K562 (cell line): ENCODE measurements around the gene GNRHR. TPM values are rescaled to one million over a fixed set of nuclear protein-coding genes. Genes with fewer than 3 reads are reported as not detected.

Source experiments
- ADNP ChIP-seq: fragments of 200-800 bp; sonication (Bioruptor generic); IDR thresholded peaks from 2 replicates; pipeline ENCODE4 v1.6.1; 2016; ENCODE audit warnings: missing genetic modification characterization, missing compliant biosample characterization
- ETV5 ChIP-seq: sonication (generic); formaldehyde crosslinking; IDR thresholded peaks from 2 replicates; pipeline ENCODE4 v1.4.0; 2020; ENCODE audit warnings: low read depth, mild to moderate bottlenecking, missing genetic modification reagents
- GABPA ChIP-seq: fragments of 200-800 bp; sonication (Bioruptor generic); conservative IDR thresholded peaks from 2 replicates; pipeline ENCODE4 v1.6.1; 2016; ENCODE audit warnings: low read depth, missing genetic modification characterization, missing compliant biosample characterization
- HSF4 ChIP-seq: fragments of 250-450 bp; sonication (Bioruptor Pico); IDR thresholded peaks from 2 replicates; pipeline ENCODE4 v2.1.2; 2022; ENCODE audit warnings: mild to moderate bottlenecking, moderate library complexity, borderline replicate concordance
- PCBP2 ChIP-seq: fragments of 200-400 bp; formaldehyde crosslinking; IDR thresholded peaks from 2 replicates; pipeline ENCODE4 v1.6.1; 2018; ENCODE audit warnings: low read length, low read depth, mild to moderate bottlenecking, moderate library complexity; ENCODE audit not compliant: poor library complexity, severe bottlenecking
- SIX5 ChIP-seq, 2 experiments: IDR thresholded peaks; 2 replicates each; pipeline ENCODE4 v1.6.1; 2011; ENCODE audit warnings: low read length in 2 of 2, borderline replicate concordance in 1 of 2, low read depth in 1 of 2, mild to moderate bottlenecking in 1 of 2, moderate library complexity in 1 of 2; ENCODE audit not compliant: insufficient read depth in 1 of 2
- ZNF121 ChIP-seq: sonication (generic); formaldehyde crosslinking; conservative IDR thresholded peaks from 2 replicates; pipeline ENCODE4 v1.8.0; 2022; ENCODE audit warnings: missing genetic modification reagents
- ZNF184 ChIP-seq: sonication (generic); formaldehyde crosslinking; IDR thresholded peaks from 2 replicates; pipeline ENCODE4 v1.5.0; 2020; ENCODE audit warnings: missing genetic modification reagents
- ZNF408 ChIP-seq: fragments of 250-450 bp; sonication (Bioruptor Pico); IDR thresholded peaks from 2 replicates; pipeline ENCODE4 v1.4.0; 2020; ENCODE audit warnings: low read depth, mild to moderate bottlenecking, moderate library complexity
- ZNF444 ChIP-seq: fragments of 250-450 bp; sonication (Bioruptor Pico); IDR thresholded peaks from 2 replicates; pipeline ENCODE4 v1.4.0; 2020; ENCODE audit warnings: mild to moderate bottlenecking, moderate library complexity
- ZNF696 ChIP-seq: fragments of 250-450 bp; sonication (Bioruptor Pico); conservative IDR thresholded peaks from 2 replicates; pipeline ENCODE4 v1.4.0; 2020; ENCODE audit warnings: mild to moderate bottlenecking, moderate library complexity
- polyA plus RNA-seq, 8 experiments: library from polyadenylated mRNA; depleted of rRNA in 4 of 8; stranded (reverse) in 5 of 8; unstranded in 3 of 8; fragments of >200 nt; fragmentation: Nextera tagmentation in 2 of 8; fragmentation: Illumina TruSeq in 1 of 8; extraction: Ambion mirVana in 2 of 8; extraction: Trizol in 1 of 8; gene quantifications; 2 replicates each; pipeline versions ENCODE4 v1.2.1 to v1.2.3, GENCODE V29; 2011 to 2014; ENCODE audit warnings: inconsistent platforms in 1 of 8, missing spikeins in 1 of 8
- total RNA-seq, 7 experiments: library from RNA; depleted of rRNA in 6 of 7; stranded (reverse); fragments of >200 nt in 6 of 7; fragmentation: Illumina TruSeq in 2 of 7; extraction: Trizol in 2 of 7; gene quantifications; 2 replicates each; pipeline versions ENCODE4 v1.2.1 to v1.2.3, GENCODE V29; 2011 to 2021; ENCODE audit warnings: low replicate concordance in 1 of 7
- TF ChIP-seq, protein P1 (sequence below): sonication (generic); formaldehyde crosslinking; IDR thresholded peaks from 2 replicates; pipeline ENCODE4 v1.8.1; 2023; ENCODE audit warnings: missing genetic modification reagents, mild to moderate bottlenecking, borderline replicate concordance
- TF ChIP-seq, protein P2 (sequence below): fragments of 450-650 bp; formaldehyde crosslinking; IDR thresholded peaks from 2 replicates; pipeline ENCODE4 v1.4.0; 2022; ENCODE audit warnings: missing genetic modification characterization
- TF ChIP-seq, protein P3 (sequence below): fragments of 250-450 bp; sonication (Bioruptor Pico); IDR thresholded peaks from 2 replicates; pipeline ENCODE4 v1.4.0; 2020; ENCODE audit warnings: mild to moderate bottlenecking, moderate library complexity, borderline replicate concordance
- TF ChIP-seq, protein P4 (sequence below): IDR thresholded peaks from 3 replicates; pipeline ENCODE4 v1.6.1; 2011; ENCODE audit warnings: borderline replicate concordance, mild to moderate bottlenecking, moderate library complexity; ENCODE audit not compliant: insufficient read length; ENCODE audit errors: extremely low read depth

GNRHR gene
- total and polyA plus RNA-seq, 9 of the 15 experiments (the other 6 are each of a cell fraction or from before 2014, with no cell fraction given), result 0.06 to 0.13 TPM; not detected in 7

DNA sequence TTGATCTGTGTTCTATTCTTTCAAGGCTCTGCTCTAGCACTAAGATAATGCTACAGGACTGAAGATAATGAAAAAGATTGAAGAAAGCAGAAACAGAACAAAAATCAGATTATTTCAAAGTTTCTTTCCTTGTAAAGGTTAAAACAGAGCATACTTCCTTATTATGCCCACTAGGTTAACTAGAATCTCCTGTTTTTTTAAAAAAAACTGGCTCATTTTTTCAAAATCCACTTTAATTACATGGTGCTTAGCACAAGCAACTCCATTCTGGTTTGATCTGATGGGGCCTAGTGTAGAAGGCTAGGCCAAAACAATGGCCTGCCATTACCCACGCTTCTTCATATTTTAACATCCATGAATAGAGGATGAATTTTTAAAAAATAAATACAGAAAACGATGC lies 52.0 kb downstream of the GNRHR start (continued):
- TF ChIP-seq, protein P1, sequence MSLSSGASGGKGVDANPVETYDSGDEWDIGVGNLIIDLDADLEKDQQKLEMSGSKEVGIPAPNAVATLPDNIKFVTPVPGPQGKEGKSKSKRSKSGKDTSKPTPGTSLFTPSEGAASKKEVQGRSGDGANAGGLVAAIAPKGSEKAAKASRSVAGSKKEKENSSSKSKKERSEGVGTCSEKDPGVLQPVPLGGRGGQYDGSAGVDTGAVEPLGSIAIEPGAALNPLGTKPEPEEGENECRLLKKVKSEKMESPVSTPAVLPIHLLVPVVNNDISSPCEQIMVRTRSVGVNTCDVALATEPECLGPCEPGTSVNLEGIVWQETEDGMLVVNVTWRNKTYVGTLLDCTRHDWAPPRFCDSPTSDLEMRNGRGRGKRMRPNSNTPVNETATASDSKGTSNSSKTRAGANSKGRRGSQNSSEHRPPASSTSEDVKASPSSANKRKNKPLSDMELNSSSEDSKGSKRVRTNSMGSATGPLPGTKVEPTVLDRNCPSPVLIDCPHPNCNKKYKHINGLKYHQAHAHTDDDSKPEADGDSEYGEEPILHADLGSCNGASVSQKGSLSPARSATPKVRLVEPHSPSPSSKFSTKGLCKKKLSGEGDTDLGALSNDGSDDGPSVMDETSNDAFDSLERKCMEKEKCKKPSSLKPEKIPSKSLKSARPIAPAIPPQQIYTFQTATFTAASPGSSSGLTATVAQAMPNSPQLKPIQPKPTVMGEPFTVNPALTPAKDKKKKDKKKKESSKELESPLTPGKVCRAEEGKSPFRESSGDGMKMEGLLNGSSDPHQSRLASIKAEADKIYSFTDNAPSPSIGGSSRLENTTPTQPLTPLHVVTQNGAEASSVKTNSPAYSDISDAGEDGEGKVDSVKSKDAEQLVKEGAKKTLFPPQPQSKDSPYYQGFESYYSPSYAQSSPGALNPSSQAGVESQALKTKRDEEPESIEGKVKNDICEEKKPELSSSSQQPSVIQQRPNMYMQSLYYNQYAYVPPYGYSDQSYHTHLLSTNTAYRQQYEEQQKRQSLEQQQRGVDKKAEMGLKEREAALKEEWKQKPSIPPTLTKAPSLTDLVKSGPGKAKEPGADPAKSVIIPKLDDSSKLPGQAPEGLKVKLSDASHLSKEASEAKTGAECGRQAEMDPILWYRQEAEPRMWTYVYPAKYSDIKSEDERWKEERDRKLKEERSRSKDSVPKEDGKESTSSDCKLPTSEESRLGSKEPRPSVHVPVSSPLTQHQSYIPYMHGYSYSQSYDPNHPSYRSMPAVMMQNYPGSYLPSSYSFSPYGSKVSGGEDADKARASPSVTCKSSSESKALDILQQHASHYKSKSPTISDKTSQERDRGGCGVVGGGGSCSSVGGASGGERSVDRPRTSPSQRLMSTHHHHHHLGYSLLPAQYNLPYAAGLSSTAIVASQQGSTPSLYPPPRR (CRISPR knock-in tag), result no peak
- TF ChIP-seq ETV5 (no peak), PCBP2 (no peak), GABPA (tag) (no peak), ZNF121 (no peak), ADNP (tag) (no peak), ZNF408 (CRISPR knock-in tag) (no peak), SIX5 (IDR thresholded peaks at IDR 0.05; ENCODE audit: borderline replicate concordance in 1 of 2, insufficient read depth in 1 of 2, low read depth in 1 of 2, low read length in 2 of 2) (no peak), HSF4 (CRISPR knock-in tag) (peak; percentile 42; the same call in 1 of the 2 replicates), ZNF696 (0 out of 2 replicates have a peak, but pooled peaks have one; percentile 47), ZNF444 (peak; percentile 72; the same call in 1 of the 2 replicates), ZNF184 (no peak)
- TF ChIP-seq, protein P2, sequence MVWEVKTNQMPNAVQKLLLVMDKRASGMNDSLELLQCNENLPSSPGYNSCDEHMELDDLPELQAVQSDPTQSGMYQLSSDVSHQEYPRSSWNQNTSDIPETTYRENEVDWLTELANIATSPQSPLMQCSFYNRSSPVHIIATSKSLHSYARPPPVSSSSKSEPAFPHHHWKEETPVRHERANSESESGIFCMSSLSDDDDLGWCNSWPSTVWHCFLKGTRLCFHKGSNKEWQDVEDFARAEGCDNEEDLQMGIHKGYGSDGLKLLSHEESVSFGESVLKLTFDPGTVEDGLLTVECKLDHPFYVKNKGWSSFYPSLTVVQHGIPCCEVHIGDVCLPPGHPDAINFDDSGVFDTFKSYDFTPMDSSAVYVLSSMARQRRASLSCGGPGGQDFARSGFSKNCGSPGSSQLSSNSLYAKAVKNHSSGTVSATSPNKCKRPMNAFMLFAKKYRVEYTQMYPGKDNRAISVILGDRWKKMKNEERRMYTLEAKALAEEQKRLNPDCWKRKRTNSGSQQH (CRISPR knock-in tag), result 0 out of 2 replicates have a peak, but pooled peaks have one; percentile 22
- TF ChIP-seq, protein P3, sequence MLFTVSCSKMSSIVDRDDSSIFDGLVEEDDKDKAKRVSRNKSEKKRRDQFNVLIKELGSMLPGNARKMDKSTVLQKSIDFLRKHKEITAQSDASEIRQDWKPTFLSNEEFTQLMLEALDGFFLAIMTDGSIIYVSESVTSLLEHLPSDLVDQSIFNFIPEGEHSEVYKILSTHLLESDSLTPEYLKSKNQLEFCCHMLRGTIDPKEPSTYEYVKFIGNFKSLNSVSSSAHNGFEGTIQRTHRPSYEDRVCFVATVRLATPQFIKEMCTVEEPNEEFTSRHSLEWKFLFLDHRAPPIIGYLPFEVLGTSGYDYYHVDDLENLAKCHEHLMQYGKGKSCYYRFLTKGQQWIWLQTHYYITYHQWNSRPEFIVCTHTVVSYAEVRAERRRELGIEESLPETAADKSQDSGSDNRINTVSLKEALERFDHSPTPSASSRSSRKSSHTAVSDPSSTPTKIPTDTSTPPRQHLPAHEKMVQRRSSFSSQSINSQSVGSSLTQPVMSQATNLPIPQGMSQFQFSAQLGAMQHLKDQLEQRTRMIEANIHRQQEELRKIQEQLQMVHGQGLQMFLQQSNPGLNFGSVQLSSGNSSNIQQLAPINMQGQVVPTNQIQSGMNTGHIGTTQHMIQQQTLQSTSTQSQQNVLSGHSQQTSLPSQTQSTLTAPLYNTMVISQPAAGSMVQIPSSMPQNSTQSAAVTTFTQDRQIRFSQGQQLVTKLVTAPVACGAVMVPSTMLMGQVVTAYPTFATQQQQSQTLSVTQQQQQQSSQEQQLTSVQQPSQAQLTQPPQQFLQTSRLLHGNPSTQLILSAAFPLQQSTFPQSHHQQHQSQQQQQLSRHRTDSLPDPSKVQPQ (CRISPR knock-in tag), result 0 out of 2 replicates have a peak, but pooled peaks have one; percentile 28
- TF ChIP-seq, protein P4, sequence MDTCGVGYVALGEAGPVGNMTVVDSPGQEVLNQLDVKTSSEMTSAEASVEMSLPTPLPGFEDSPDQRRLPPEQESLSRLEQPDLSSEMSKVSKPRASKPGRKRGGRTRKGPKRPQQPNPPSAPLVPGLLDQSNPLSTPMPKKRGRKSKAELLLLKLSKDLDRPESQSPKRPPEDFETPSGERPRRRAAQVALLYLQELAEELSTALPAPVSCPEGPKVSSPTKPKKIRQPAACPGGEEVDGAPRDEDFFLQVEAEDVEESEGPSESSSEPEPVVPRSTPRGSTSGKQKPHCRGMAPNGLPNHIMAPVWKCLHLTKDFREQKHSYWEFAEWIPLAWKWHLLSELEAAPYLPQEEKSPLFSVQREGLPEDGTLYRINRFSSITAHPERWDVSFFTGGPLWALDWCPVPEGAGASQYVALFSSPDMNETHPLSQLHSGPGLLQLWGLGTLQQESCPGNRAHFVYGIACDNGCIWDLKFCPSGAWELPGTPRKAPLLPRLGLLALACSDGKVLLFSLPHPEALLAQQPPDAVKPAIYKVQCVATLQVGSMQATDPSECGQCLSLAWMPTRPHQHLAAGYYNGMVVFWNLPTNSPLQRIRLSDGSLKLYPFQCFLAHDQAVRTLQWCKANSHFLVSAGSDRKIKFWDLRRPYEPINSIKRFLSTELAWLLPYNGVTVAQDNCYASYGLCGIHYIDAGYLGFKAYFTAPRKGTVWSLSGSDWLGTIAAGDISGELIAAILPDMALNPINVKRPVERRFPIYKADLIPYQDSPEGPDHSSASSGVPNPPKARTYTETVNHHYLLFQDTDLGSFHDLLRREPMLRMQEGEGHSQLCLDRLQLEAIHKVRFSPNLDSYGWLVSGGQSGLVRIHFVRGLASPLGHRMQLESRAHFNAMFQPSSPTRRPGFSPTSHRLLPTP, result no peak
